ENCODE measurements around the gene ADAMTS10. TPM values are rescaled to one million over a fixed set of nuclear protein-coding genes. Genes with fewer than 3 reads are reported as not detected.

ADAMTS10 gene
- total RNA-seq, 6 experiments from 2014 or later: 5.0 to 12.2 (median 9.3) TPM

DNA sequence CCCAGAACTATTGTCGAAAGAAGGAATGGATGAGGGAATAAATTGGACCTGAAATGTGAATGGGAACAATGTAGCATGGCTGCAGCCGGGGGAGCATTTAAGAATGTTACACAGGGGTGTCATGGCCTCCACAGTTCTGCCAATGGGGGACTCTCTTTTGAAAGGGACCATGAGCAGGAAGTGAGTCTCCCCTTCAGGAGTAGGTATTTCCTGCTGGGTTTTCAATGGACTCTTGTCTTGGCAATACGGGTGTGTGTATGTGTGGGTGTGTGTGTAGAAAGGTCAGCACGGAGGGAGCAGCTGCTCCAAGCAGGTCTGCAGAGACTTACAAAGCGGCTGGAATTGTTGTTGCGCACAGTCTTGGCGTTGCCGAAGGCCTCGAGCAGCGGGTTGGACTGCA, 57.7 kb downstream of the ADAMTS10 start:
- Histone ChIP-seq H3K9me3 (no peaks in the 10 kb centered on the region), H3K4me1 (no peaks in the 10 kb centered on the region), H3K4me3 (no peak overlapping the region), H3K27me3 (no peaks in the 10 kb centered on the region), H3K27ac (no peak overlapping the region), H3K36me3 (no peaks in the 10 kb centered on the region)
- TF ChIP-seq POLR2A (IDR thresholded peaks at IDR 0.05): no peak
- no peak for TF ChIP-seq CTCF (IDR thresholded peaks at IDR 0.05)
- 86% methylated on average over 2 of the region's 10 CpGs for WGBS (ENCODE audit: insufficient coverage, low coverage, low lambda C conversion rate, missing lambda C conversion rate)
- ATAC-seq (no peak), DNase-seq (no peak)
- intact Hi-C loops (cut with DNase I): no loop called here

- DNase-seq: no peak
- no peak for ATAC-seq
- H3K36me3 ChIP-seq: peaks cover 0 to 8% (median 0%) of the 10 kb centered on the region in 4 donors
- no peaks in the 10 kb centered on the region for H3K9me3 ChIP-seq
- H3K4me1 ChIP-seq: no peaks in the 10 kb centered on the region
- TF ChIP-seq POLR2A (IDR thresholded peaks at IDR 0.05) (no peak), CTCF (IDR thresholded peaks at IDR 0.05) (no peak)
- no peak overlapping the region for H3K4me3 ChIP-seq
- no peak overlapping the region for H3K27ac ChIP-seq
- no peaks in the 10 kb centered on the region for H3K27me3 ChIP-seq
- WGBS (ENCODE audit: insufficient coverage, low coverage, low lambda C conversion rate, missing lambda C conversion rate): 80% methylated on average over 1 of the region's 15 CpGs
- intact Hi-C loops (cut with DNase I): no loop called here
Measured at GRCh38 chr19:8550070-8550469, 60.4 kb downstream of the ADAMTS10 start.

DNA sequence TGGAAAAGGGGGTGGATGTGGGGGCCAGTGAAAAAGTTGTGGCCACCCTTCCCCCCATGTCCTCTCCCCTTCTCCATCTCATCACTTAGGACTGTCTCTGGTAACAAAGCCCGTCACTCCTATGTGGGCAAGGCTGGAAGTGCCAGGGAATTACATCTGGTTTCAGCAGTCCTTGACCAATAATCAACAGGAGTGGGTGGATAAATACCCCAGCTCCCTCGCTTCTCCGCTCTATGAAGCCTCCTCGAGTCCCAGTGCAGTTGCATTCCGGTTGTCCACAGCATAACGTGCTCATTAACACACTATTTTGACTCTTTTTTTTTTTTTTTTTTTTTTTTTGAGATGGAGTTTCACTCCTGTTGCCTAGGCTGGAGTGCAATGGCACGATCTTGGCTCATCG, 64.8 kb downstream of the ADAMTS10 start:
- no peaks in the 10 kb centered on the region for H3K27me3 ChIP-seq
- H3K27ac ChIP-seq: no peak overlapping the region
- H3K4me3 ChIP-seq: no peak overlapping the region
- no peak for DNase-seq
- TF ChIP-seq POLR2A (IDR thresholded peaks at IDR 0.05): no peak
- no peak for TF ChIP-seq CTCF (IDR thresholded peaks at IDR 0.05)
- ATAC-seq: no peak
- H3K4me1 ChIP-seq: no peaks in the 10 kb centered on the region
- H3K9me3 ChIP-seq: no peaks in the 10 kb centered on the region
- intact Hi-C loops (cut with DNase I): no loop called here
- H3K36me3 ChIP-seq: peaks cover 0 to 8% (median 0%) of the 10 kb centered on the region in 4 donors
- 100% methylated on average over 5 of the region's 8 CpGs for WGBS (ENCODE audit: insufficient coverage, low coverage, low lambda C conversion rate, missing lambda C conversion rate)

DNA sequence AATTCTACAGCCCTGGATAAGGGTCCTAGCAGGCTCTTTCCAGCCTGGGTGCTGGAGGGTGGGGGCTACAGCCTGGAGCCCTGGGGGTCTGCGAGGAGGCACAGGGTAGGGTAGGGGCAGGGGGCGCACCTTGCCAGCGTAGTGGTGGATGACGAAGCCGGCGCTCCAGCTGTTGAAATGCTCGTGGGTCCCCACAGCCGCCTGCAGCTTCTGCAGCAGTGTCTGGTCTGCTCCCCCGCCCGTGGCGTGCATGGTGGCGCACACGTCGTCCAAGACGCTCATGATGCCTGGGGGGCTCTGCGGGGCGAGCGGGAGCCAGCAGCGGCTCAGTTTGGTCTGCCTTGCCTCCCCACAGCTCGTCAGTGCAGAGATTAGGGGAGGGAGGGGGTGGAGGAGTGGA, 66.3 kb downstream of the ADAMTS10 start:
- whole genome bisulfite sequencing (ENCODE audit: insufficient coverage, low coverage, low lambda C conversion rate, missing lambda C conversion rate): 100% methylated on average over 2 of the region's 20 CpGs
- DNase-seq: no peak

More for the DNA sequence above, 66.3 kb downstream of the ADAMTS10 start:
- H3K4me3 ChIP-seq: no peak overlapping the region
- no peaks in the 10 kb centered on the region for H3K4me1 ChIP-seq
- peaks cover 0 to 8% (median 0%) of the 10 kb centered on the region in 4 donors for H3K36me3 ChIP-seq
- intact Hi-C loops (cut with DNase I): no loop called here
- no peak overlapping the region for H3K27ac ChIP-seq
- TF ChIP-seq CTCF (IDR thresholded peaks at IDR 0.05): no peak
- no peak for TF ChIP-seq POLR2A (IDR thresholded peaks at IDR 0.05)
- no peaks in the 10 kb centered on the region for H3K9me3 ChIP-seq
- no peaks in the 10 kb centered on the region for H3K27me3 ChIP-seq
- peak in 1 of 4 donors; percentile 22 for ATAC-seq

Data from right lobe of liver (tissue), 6 donors.